ENCODE results near the gene PHACTR1.

The PHACTR1 gene

DNA sequence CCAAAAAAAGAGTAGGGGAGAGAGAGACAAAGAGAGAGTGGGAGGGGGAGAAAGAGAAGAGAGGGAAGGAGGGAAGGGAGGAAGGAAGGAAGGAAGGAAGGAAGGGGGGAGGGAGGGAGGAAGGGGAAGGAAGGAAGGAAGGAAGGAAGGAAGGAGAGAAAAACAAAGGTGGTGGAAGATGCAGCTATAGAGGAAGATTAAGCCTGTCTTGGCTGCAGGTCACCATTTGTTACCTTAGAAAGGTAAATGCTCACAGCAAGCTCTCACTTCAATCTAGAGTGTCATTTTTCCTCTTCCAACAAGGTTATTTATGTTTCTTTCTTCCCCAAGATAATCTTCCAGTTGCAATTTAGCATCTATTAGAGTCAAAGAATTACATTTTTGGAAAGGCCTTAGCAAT lies 284.0 kb downstream of the PHACTR1 start:
- H3K4me3 Mint-ChIP-seq: no peak overlapping the region
- no peaks in the 10 kb centered on the region for H3K4me1 Mint-ChIP-seq (ENCODE audit: low read depth)
- no peak overlapping the region for H3K27ac Mint-ChIP-seq
- no peaks in the 10 kb centered on the region for H3K36me3 Mint-ChIP-seq (ENCODE audit: low read depth)
- H3K27me3 Mint-ChIP-seq: no peaks in the 10 kb centered on the region
- no peaks in the 10 kb centered on the region for H3K9me3 Mint-ChIP-seq

DNA sequence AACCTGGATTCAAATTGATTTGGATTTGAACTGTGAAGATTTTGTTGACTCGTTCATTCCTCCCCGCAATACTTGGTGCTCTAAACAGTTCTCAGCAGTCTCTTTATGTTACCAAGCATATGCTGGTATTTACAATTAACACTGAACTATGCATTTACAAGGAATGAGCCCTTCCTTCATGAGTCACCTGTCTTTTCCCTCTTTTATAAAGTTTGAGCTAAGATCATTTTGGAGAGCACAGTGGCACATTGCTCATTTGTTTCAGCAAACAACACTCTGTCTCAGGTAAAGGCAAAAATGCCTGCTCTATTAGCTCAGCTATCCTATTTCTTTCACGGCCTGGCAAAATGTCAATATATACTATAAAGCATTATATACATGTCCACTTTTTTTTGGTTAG lies 285.4 kb downstream of the PHACTR1 start:
- H3K9me3 Mint-ChIP-seq: no peaks in the 10 kb centered on the region
- H3K4me3 Mint-ChIP-seq: no peak overlapping the region
- H3K27me3 Mint-ChIP-seq: no peaks in the 10 kb centered on the region
- H3K4me1 Mint-ChIP-seq (ENCODE audit: low read depth): no peaks in the 10 kb centered on the region
- no peak overlapping the region for H3K27ac Mint-ChIP-seq
- no peaks in the 10 kb centered on the region for H3K36me3 Mint-ChIP-seq (ENCODE audit: low read depth)

GRCh38 chr6:13004601-13005000 lies 288.0 kb downstream of the PHACTR1 start:
- no peak overlapping the region for H3K27ac Mint-ChIP-seq
- H3K27me3 Mint-ChIP-seq: peaks cover 8% of the 10 kb centered on the region
- H3K9me3 Mint-ChIP-seq: no peaks in the 10 kb centered on the region
- H3K36me3 Mint-ChIP-seq (ENCODE audit: low read depth): no peaks in the 10 kb centered on the region
- H3K4me1 Mint-ChIP-seq (ENCODE audit: low read depth): no peaks in the 10 kb centered on the region
- H3K4me3 Mint-ChIP-seq: no peak overlapping the region

GRCh38 chr6:13005994-13006393 lies 289.4 kb downstream of the PHACTR1 start:
- no peak overlapping the region for H3K27ac Mint-ChIP-seq
- no peak overlapping the region for H3K4me3 Mint-ChIP-seq
- H3K36me3 Mint-ChIP-seq (ENCODE audit: low read depth): no peaks in the 10 kb centered on the region
- no peaks in the 10 kb centered on the region for H3K4me1 Mint-ChIP-seq (ENCODE audit: low read depth)
- H3K9me3 Mint-ChIP-seq: no peaks in the 10 kb centered on the region
- peaks cover 12% of the 10 kb centered on the region for H3K27me3 Mint-ChIP-seq

DNA sequence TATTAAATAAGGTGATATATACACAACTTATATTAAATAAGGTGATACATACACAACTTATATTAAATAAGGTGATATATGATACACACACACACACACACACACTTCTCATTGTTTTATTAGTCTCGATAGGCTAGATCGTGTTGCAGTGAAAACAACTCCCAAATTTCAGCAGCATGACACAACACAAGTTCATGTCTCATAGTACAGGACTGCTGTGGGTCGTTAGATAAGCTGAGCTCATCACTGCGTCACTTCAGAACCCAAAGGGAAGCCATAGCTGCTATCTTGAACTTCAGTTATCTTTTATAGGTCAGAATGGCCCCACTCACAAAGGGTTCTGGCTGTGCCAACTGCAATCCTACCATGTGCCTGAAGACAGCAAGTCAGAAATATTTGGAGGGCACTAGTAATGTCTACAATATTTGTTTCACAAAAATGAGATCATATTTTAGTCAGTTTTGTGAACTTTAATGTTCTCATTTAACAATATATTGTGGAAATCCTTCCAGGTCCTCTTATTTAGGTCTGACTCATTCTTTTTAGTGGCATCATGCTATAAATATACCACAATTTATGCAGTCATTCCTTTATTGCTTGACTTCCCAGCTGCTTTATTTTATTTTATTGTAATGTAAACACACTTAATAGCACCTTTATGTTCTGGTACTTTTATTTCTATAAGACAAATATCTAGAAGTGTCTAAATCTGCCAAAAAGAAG lies 290.2 kb downstream of the PHACTR1 start:
- Mint-ChIP-seq H3K36me3 (ENCODE audit: low read depth) (no peaks in the 10 kb centered on the region), H3K9me3 (no peaks in the 10 kb centered on the region), H3K27me3 (peaks cover 17% of the 10 kb centered on the region), H3K4me1 (ENCODE audit: low read depth) (no peaks in the 10 kb centered on the region), H3K4me3 (no peak overlapping the region), H3K27ac (no peak overlapping the region)

DNA sequence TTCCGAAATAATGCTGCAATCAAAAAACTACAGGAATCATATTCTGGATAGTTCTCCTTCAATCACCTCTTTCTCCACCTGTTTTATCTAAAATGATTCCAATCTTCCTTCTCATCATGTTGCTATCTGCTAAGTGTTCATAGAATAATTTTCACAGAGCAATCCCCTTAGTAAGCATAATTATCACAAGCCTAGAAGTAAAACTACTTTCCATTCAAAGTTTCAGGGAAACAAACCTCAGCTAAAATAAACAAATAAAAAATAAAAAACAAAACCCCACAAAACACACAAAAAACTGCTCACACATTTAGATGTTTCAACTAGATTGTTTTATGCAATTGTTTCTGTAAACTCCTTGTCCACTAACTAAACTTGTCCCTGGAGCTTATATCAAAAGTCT lies 291.2 kb downstream of the PHACTR1 start:
- Mint-ChIP-seq H3K36me3 (ENCODE audit: low read depth) (no peaks in the 10 kb centered on the region), H3K4me1 (ENCODE audit: low read depth) (peaks cover under 1% of the 10 kb centered on the region), H3K9me3 (no peaks in the 10 kb centered on the region)

GRCh38 chr6:13009031-13009430 lies 292.5 kb downstream of the PHACTR1 start:
- Mint-ChIP-seq H3K4me3 (no peak overlapping the region), H3K27me3 (peaks cover 33% of the 10 kb centered on the region), H3K4me1 (ENCODE audit: low read depth) (peaks cover 8% of the 10 kb centered on the region), H3K36me3 (ENCODE audit: low read depth) (no peaks in the 10 kb centered on the region), H3K9me3 (no peaks in the 10 kb centered on the region), H3K27ac (no peak overlapping the region)

More for the DNA sequence above, 291.2 kb downstream of the PHACTR1 start:
- Mint-ChIP-seq H3K4me3 (no peak overlapping the region), H3K27me3 (peaks cover 26% of the 10 kb centered on the region), H3K27ac (no peak overlapping the region)

GRCh38 chr6:13009461-13009860 lies 292.9 kb downstream of the PHACTR1 start:
- Mint-ChIP-seq H3K36me3 (ENCODE audit: low read depth) (no peaks in the 10 kb centered on the region), H3K9me3 (no peaks in the 10 kb centered on the region), H3K27me3 (peaks cover 35% of the 10 kb centered on the region)

DNA sequence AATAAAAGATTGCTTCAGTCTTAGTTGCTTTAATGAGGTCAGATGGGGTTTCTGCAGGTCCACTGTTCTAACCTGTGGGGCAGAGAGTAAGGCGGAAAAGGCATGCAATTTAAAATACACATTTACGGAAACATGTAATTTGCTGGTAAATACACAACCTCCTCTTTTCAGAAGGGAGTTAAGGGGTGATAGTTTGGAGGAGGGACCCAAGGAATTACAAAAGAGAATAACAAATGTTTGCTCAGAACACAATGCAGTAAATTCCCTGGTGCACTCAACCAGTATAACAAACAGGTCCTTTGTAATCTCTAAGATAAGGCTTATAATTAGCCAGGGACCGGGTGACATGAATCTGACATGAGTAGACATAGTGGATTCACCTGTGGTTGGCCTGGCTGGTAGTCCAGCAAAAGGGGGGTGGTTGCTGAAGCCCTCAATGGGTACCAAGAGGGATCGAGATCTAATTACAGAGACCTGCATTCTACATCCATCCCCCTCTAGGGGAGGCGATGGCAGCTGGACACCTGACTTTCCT lies 295.1 kb downstream of the PHACTR1 start:
- Mint-ChIP-seq H3K9me3 (no peaks in the 10 kb centered on the region), H3K4me1 (ENCODE audit: low read depth) (peaks cover 8% of the 10 kb centered on the region), H3K36me3 (ENCODE audit: low read depth) (no peaks in the 10 kb centered on the region), H3K4me3 (no peak overlapping the region), H3K27ac (no peak overlapping the region), H3K27me3 (peaks cover 49% of the 10 kb centered on the region)

More at GRCh38 chr6:13009461-13009860, 292.9 kb downstream of the PHACTR1 start:
- peaks cover 8% of the 10 kb centered on the region for H3K4me1 Mint-ChIP-seq (ENCODE audit: low read depth)
- H3K4me3 Mint-ChIP-seq: no peak overlapping the region
- no peak overlapping the region for H3K27ac Mint-ChIP-seq

DNA sequence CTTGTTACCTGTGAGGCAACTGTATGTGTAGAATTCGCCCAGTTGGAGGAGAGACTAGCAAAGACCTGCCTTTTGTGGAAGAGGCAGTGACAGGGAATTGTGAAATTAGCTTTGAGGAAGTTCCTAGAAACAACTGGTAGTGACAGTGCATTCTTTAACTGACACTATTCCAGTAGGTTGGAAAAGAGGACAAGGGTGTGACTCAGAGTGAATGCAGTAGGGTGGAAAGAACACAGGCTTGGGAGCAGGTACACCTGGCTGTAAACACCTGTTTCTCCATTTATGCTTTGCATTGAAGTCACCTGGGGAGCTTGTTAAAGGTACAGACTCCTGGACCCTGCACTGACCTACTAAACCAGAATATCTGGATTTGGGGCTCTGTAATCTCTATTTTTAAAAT lies 295.7 kb downstream of the PHACTR1 start:
- H3K27ac Mint-ChIP-seq: no peak overlapping the region
- peaks cover 8% of the 10 kb centered on the region for H3K4me1 Mint-ChIP-seq (ENCODE audit: low read depth)
- H3K4me3 Mint-ChIP-seq: no peak overlapping the region
- no peaks in the 10 kb centered on the region for H3K36me3 Mint-ChIP-seq (ENCODE audit: low read depth)
- peaks cover 48% of the 10 kb centered on the region for H3K27me3 Mint-ChIP-seq
- H3K9me3 Mint-ChIP-seq: no peaks in the 10 kb centered on the region

DNA sequence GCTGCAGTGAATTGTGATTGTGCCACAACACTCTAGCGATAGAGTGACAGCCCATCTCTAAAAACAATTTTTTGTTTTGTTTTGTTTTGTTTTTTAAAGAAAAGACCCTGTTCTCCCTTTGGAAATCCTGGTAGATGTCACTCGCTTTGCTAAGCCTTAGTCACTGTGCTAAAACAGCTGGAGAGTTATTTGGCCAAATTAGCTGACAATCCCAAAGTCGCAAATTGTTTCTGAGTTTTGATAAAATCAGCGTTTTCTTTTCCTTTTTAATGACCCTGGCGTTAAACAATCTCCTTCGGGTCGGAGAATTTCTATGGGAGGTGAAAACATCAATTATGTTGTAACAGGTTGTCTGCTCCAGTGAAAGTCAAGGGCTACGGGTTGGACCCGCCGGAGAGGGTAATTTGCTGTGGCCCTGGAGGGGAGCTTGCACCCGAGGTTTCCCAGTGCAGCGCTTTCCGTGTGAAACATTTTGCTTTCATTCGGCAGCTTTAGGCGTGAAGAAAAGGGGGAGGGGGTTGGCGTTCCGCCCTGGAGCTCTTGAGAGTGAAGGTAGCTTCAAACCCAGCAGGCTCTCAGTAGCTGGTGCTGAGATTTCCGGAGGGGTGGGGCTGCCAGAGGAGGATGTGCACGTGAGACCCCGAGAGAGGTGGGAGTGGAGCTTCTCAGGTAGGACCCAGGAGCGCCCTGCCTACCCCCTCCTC lies 296.6 kb downstream of the PHACTR1 start:
- Mint-ChIP-seq H3K27me3 (peaks cover 41% of the 10 kb centered on the region), H3K36me3 (ENCODE audit: low read depth) (no peaks in the 10 kb centered on the region), H3K4me1 (ENCODE audit: low read depth) (peaks cover 8% of the 10 kb centered on the region), H3K9me3 (no peaks in the 10 kb centered on the region), H3K27ac (no peak overlapping the region), H3K4me3 (peak overlapping the region; percentile 72)

GRCh38 chr6:13013681-13014503 lies 297.3 kb downstream of the PHACTR1 start:
- Mint-ChIP-seq H3K4me3 (peak overlapping the region; percentile 72), H3K4me1 (ENCODE audit: low read depth) (peaks cover 8% of the 10 kb centered on the region), H3K27ac (no peak overlapping the region), H3K27me3 (peaks cover 41% of the 10 kb centered on the region), H3K9me3 (no peaks in the 10 kb centered on the region), H3K36me3 (ENCODE audit: low read depth) (no peaks in the 10 kb centered on the region)

DNA sequence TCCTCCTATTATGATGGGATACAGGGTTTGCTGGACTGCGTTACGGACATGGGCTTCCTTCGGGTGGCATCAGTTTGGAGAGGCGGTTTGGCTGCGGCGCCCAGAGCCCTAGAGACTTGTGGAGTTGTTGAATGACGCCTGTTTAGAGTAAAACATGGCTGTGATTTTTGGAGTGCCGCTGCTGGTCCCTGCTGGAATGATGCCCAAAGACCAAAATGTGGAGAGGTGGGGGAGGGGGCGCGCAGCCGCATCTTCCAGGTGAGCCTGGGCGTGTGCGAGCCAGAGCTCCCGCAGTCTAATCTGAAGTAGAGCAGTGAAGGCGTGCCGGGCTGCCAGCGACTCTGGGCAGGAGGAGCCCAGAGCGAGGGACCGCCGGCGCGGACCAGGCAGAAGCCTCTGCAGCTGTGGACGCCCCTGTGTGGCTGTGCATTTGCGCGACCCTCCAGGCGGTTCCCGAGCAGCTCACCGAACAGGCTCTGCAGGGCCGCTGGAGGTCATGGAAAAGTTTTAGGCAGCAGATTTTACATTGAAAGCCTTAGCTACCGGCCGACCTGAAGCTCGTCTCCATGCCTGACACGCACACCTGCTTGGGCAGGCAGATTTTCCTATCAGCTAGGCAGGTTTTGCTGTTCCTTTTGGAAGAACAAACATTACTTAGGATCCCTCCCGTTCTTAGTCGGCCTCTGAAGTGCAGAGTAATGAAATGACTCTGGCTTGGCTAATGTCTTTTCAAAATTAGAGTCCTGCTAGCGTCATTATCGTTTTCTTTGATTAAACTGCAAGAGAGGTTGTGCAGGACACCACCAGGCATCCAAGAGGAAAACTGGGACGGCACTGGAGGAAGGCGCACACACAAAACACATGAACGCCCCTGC lies 298.2 kb downstream of the PHACTR1 start:
- H3K4me3 Mint-ChIP-seq: no peak overlapping the region
- H3K27me3 Mint-ChIP-seq: peaks cover 41% of the 10 kb centered on the region
- peaks cover 8% of the 10 kb centered on the region for H3K4me1 Mint-ChIP-seq (ENCODE audit: low read depth)
- no peaks in the 10 kb centered on the region for H3K9me3 Mint-ChIP-seq
- H3K27ac Mint-ChIP-seq: no peak overlapping the region
- H3K36me3 Mint-ChIP-seq (ENCODE audit: low read depth): no peaks in the 10 kb centered on the region

GRCh38 chr6:13015379-13015681 lies 298.8 kb downstream of the PHACTR1 start:
- Mint-ChIP-seq H3K9me3 (no peaks in the 10 kb centered on the region), H3K27me3 (peaks cover 46% of the 10 kb centered on the region), H3K4me1 (ENCODE audit: low read depth) (peaks cover 8% of the 10 kb centered on the region), H3K4me3 (no peak overlapping the region), H3K27ac (no peak overlapping the region), H3K36me3 (ENCODE audit: low read depth) (no peaks in the 10 kb centered on the region)
